HG03520 (cell line): ENCODE measurements around the gene CD248.
"Not testable (repeated sequence)": the region's sequence is repeated elsewhere in the genome, so short reads cannot be mapped to it uniquely, and the experiment has no call there.

Experiments
- ATAC-seq: cut with Tn5 transposase; IDR thresholded peaks from one replicate; pipeline ENCODE4 v1.9.1; 2021; ENCODE audit warnings: mild to moderate bottlenecking, moderate library complexity; ENCODE audit not compliant: unreplicated experiment

The CD248 gene

GRCh38 chr11:66328302-66329144 lies 11.7 kb upstream of the CD248 start:
- no peak for ATAC-seq

- ATAC-seq: no peak
Observed at GRCh38 chr11:66328031-66328301, 11.1 kb upstream of the CD248 start.

- ATAC-seq: no peak
Observed at GRCh38 chr11:66327171-66328030, 10.6 kb upstream of the CD248 start.

GRCh38 chr11:66326261-66327111 lies 9.6 kb upstream of the CD248 start:
- ATAC-seq: no peak

GRCh38 chr11:66325263-66325671 lies 8.4 kb upstream of the CD248 start:
- no peak for ATAC-seq

GRCh38 chr11:66324664-66325063 lies 7.8 kb upstream of the CD248 start:
- ATAC-seq: no peak

GRCh38 chr11:66323684-66324083 lies 6.8 kb upstream of the CD248 start:
- ATAC-seq: no peak

- no peak for ATAC-seq
Observed at GRCh38 chr11:66322732-66323427, 6.0 kb upstream of the CD248 start.

GRCh38 chr11:66321606-66322005 lies 4.8 kb upstream of the CD248 start:
- ATAC-seq: no peak

GRCh38 chr11:66320748-66321147 lies 3.9 kb upstream of the CD248 start:
- not testable (repeated sequence) for ATAC-seq

GRCh38 chr11:66320289-66320688 lies 3.4 kb upstream of the CD248 start:
- ATAC-seq: not testable (repeated sequence)

- ATAC-seq: no peak
Observed at GRCh38 chr11:66318600-66318970, 1.7 kb upstream of the CD248 start.

- ATAC-seq: no peak
Observed at GRCh38 chr11:66317723-66318599, 1.1 kb upstream of the CD248 start.

- ATAC-seq: no peak
Observed at GRCh38 chr11:66317322-66317722, 478 bp upstream of the CD248 start.

- no peak for ATAC-seq
Observed at GRCh38 chr11:66315921-66316811, 678 bp downstream of the CD248 start.

- ATAC-seq: no peak
Observed at GRCh38 chr11:66315498-66315885, 1.4 kb downstream of the CD248 start.

- ATAC-seq: no peak
Observed at GRCh38 chr11:66314561-66315497, 2.0 kb downstream of the CD248 start.

- no peak for ATAC-seq
Observed at GRCh38 chr11:66314186-66314501, 2.7 kb downstream of the CD248 start.
